Hepatocyte (in vitro differentiated cells): Measurements from ENCODE around the gene OR9G1.

Experiments
- EZH2 ChIP-seq: fragments of 200-600 bp; sonication (generic); IDR thresholded peaks from 2 replicates; pipeline ENCODE4 v1.6.1; 2016; ENCODE audit warnings: antibody characterized with exemption, mild to moderate bottlenecking, borderline replicate concordance
- EZH2phosphoT487 ChIP-seq: fragments of 200-600 bp; sonication (generic); IDR thresholded peaks from one replicate; pipeline ENCODE4 v1.6.1; 2018; ENCODE audit warnings: antibody characterized with exemption, mild to moderate bottlenecking, low read depth, moderate library complexity; ENCODE audit not compliant: unreplicated experiment, severe bottlenecking
- TF ChIP-seq, protein P1 (sequence below): fragments of 200-600 bp; sonication (generic); IDR thresholded peaks from 2 replicates; pipeline ENCODE4 v1.5.1; 2016; ENCODE audit warnings: antibody characterized with exemption, mild to moderate bottlenecking; ENCODE audit not compliant: poor library complexity

DNA sequence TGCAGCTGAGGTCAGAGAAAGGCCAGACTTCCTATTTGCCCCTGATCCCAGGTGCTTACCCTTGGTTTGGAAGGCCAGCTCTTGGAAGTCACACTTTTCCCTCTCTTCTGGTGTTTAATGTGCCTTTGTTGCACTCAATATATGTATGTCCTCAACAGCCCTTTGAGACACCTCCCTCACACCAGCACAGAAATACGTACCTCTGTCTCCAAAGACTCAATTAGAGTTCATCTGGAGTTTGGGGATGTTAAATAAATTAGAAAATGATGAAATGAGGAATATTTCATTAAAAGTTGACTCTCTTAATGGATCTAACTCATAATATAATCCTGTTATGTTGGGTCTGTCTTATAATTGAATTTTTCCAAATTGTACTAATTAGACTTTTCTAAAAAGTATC is 49.7 kb downstream of the OR9G1 start, which contains the start of gene OR9G4:
- TF ChIP-seq, protein P1, sequence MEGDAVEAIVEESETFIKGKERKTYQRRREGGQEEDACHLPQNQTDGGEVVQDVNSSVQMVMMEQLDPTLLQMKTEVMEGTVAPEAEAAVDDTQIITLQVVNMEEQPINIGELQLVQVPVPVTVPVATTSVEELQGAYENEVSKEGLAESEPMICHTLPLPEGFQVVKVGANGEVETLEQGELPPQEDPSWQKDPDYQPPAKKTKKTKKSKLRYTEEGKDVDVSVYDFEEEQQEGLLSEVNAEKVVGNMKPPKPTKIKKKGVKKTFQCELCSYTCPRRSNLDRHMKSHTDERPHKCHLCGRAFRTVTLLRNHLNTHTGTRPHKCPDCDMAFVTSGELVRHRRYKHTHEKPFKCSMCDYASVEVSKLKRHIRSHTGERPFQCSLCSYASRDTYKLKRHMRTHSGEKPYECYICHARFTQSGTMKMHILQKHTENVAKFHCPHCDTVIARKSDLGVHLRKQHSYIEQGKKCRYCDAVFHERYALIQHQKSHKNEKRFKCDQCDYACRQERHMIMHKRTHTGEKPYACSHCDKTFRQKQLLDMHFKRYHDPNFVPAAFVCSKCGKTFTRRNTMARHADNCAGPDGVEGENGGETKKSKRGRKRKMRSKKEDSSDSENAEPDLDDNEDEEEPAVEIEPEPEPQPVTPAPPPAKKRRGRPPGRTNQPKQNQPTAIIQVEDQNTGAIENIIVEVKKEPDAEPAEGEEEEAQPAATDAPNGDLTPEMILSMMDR: no peak
- TF ChIP-seq EZH2: no peak
- no peak for TF ChIP-seq EZH2phosphoT487
